ENCODE results near the gene SAMMSON.

SAMMSON gene

DNA sequence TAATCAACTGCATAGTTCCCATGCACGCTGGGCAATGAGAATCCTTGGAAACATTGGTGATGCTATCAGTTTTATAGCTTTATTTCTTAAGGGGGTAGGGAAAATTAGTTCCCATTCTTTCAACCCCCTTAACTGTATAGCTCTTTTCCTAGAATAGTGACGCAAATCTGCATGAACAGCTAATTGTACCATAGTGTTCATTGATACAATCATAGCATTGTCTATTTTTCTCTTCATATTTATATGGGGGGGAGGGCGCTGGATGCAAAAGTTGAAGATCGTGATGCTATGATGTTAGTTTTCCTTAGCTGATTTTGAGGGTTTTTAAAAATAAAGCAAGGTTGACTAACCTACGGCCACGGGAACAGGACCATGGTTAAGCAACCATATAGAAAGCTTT is 32.4 kb upstream of the SAMMSON start:
- Histone ChIP-seq H3K9me3 (no peaks in the 10 kb centered on the region), H3K36me3 (no peaks in the 10 kb centered on the region), H3K4me1 (ENCODE audit: control insufficient read depth in 1 of 2, insufficient read depth in 1 of 2, low read depth in 1 of 2, low read length in 1 of 2) (no peaks in the 10 kb centered on the region), H3K27ac (no peak overlapping the region), H3K27me3 (no peaks in the 10 kb centered on the region), H3K4me3 (ENCODE audit: low read depth in 1 of 2, low read length in 1 of 2) (no peak overlapping the region)
- TF ChIP-seq CTCF (IDR thresholded peaks at IDR 0.05): no peak

DNA sequence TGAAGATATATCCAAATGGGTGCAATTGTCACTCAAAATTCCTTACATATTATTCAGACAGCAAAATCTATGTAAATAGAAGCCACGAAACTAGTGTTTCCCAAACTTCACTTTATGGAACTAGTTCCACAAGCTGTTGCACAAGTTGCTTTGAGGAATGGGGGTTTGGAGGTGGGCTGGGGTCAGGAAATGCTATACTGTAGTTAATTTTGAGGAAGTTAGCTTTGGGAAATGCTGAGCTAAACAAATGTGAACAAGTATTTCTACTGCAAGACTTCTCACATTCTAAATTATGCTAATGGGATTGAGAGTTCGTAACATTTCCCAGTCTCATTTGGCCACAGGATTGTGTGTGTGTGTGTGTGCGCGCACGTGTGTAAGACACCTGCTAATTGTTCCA is 28.7 kb upstream of the SAMMSON start:
- no peak for TF ChIP-seq CTCF (IDR thresholded peaks at IDR 0.05)
- H3K36me3 ChIP-seq: no peaks in the 10 kb centered on the region

GRCh38 chr3:69972672-69973071 is 26.9 kb upstream of the SAMMSON start:
- Histone ChIP-seq H3K27me3 (no peaks in the 10 kb centered on the region), H3K4me1 (ENCODE audit: control insufficient read depth in 1 of 2, insufficient read depth in 1 of 2, low read depth in 1 of 2, low read length in 1 of 2) (no peaks in the 10 kb centered on the region), H3K27ac (no peak overlapping the region), H3K4me3 (ENCODE audit: low read depth in 1 of 2, low read length in 1 of 2) (no peak overlapping the region), H3K9me3 (peaks cover 4% of the 10 kb centered on the region), H3K36me3 (no peaks in the 10 kb centered on the region)
- TF ChIP-seq CTCF (IDR thresholded peaks at IDR 0.05): no peak

More for the DNA sequence above, 28.7 kb upstream of the SAMMSON start:
- Histone ChIP-seq H3K4me3 (ENCODE audit: low read depth in 1 of 2, low read length in 1 of 2) (no peak overlapping the region), H3K27me3 (no peaks in the 10 kb centered on the region), H3K9me3 (no peaks in the 10 kb centered on the region), H3K27ac (no peak overlapping the region), H3K4me1 (ENCODE audit: control insufficient read depth in 1 of 2, insufficient read depth in 1 of 2, low read depth in 1 of 2, low read length in 1 of 2) (no peaks in the 10 kb centered on the region)

- peaks cover 9% of the 10 kb centered on the region for H3K9me3 ChIP-seq
- no peaks in the 10 kb centered on the region for H3K27me3 ChIP-seq
- TF ChIP-seq CTCF (IDR thresholded peaks at IDR 0.05): no peak
- H3K4me3 ChIP-seq (ENCODE audit: low read depth in 1 of 2, low read length in 1 of 2): no peak overlapping the region
- H3K27ac ChIP-seq: no peak overlapping the region
- no peaks in the 10 kb centered on the region for H3K36me3 ChIP-seq
- H3K4me1 ChIP-seq (ENCODE audit: control insufficient read depth in 1 of 2, insufficient read depth in 1 of 2, low read depth in 1 of 2, low read length in 1 of 2): no peaks in the 10 kb centered on the region
Measured at GRCh38 chr3:69976021-69976420, 23.5 kb upstream of the SAMMSON start.

DNA sequence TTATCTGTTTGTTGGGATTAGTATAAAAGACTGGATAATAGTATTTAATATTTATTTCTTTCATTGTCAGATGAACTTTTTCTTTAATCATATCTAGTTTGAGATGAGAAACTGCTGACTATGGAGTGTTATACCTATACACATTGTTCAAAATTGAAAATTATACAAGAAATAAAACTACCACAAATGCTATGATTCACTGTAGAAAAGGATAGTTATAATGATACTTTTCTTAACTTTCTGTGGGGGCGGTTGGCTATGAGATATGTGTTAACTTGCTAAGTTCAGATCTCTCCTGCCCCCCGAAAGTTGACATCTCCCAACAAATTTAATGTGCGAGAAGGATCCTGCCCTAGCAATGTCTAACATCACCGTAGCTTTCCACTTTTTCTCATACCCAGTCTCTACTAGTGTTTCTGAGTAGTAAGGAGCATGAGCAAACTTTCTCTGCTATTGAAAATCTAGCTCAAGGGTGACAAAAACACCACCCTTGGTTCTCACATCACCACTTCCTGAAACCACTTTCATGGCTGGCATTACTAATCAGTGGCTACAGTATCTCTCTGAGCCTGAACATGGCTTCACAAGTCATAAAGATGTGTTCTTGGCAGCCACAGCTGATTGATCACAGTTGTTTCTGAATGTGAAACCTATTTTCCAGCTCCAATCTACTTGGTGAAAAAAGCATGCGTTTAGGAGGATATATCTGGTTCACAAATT is 15.8 kb upstream of the SAMMSON start:
- Histone ChIP-seq H3K36me3 (no peaks in the 10 kb centered on the region), H3K27ac (no peak overlapping the region), H3K4me1 (ENCODE audit: control insufficient read depth in 1 of 2, insufficient read depth in 1 of 2, low read depth in 1 of 2, low read length in 1 of 2) (no peaks in the 10 kb centered on the region)

More for the DNA sequence above, 15.8 kb upstream of the SAMMSON start:
- TF ChIP-seq CTCF (IDR thresholded peaks at IDR 0.05): no peak
- Histone ChIP-seq H3K27me3 (no peaks in the 10 kb centered on the region), H3K9me3 (no peaks in the 10 kb centered on the region), H3K4me3 (ENCODE audit: low read depth in 1 of 2, low read length in 1 of 2) (no peak overlapping the region)

All from neutrophil (primary cell).